IMR-90 (cell line): ENCODE results near the gene CEBPG. TPM values are rescaled to one million over a fixed set of nuclear protein-coding genes. Genes with fewer than 3 reads are reported as not detected.

Experiments
- ATAC-seq: fragments of 200-7000 bp; cut with Tn5 transposase; 2 replicates; pipeline ENCODE4 v1.9.1; 2020; ENCODE audit warnings: low read depth, mild to moderate bottlenecking, moderate library complexity
- BruUV-seq: library from RNA; stranded (reverse); fragments of 400-500 nt; replicated peaks from 2 replicates; lab custom pipeline; 2021; lab: Mats Ljungman, UMichigan
- CTCF ChIA-PET: fragments of 300-600 bp; formaldehyde crosslinking; extraction: SDS; loops from one replicate; lab custom pipeline; 2021; ENCODE audit warnings: antibody characterized with exemption; lab: Yijun Ruan, JAX
- POLR2A ChIA-PET: fragments of 300-600 bp; sonication (Branson Sonifier 250); formaldehyde crosslinking; loops from one replicate; lab custom pipeline; 2022; ENCODE audit warnings: antibody characterized with exemption; ENCODE audit not compliant: unreplicated experiment; lab: Charles Lee
- DNase-seq: peaks from one replicate; pipeline ENCODE4 v3.0.0; 2013
- H2AFZ ChIP-seq: replicated peaks from 2 replicates; pipeline ENCODE3; 2013; ENCODE audit warnings: low read length, mild to moderate bottlenecking; ENCODE audit not compliant: poor library complexity
- H2AK5ac ChIP-seq: 2 replicates; pipeline ENCODE4 v1.6.1; 2013; ENCODE audit warnings: low read depth, low read length, inconsistent platforms
- H2AK9ac ChIP-seq: replicated peaks from 2 replicates; pipeline ENCODE3; 2013; ENCODE audit warnings: mild to moderate bottlenecking, low read depth, low read length, moderate library complexity; ENCODE audit not compliant: poor library complexity
- H2BK120ac ChIP-seq: 2 replicates; pipeline ENCODE4 v1.6.1; 2013; ENCODE audit warnings: low read depth, low read length, inconsistent platforms
- H2BK15ac ChIP-seq: 3 replicates; pipeline ENCODE4 v1.6.1; 2013; ENCODE audit warnings: low read depth, low read length, inconsistent platforms
- H2BK20ac ChIP-seq: 2 replicates; pipeline ENCODE4 v1.6.1; 2013; ENCODE audit warnings: low read depth, mild to moderate bottlenecking, inconsistent platforms, low read length, moderate library complexity
- H2BK5ac ChIP-seq: 2 replicates; pipeline ENCODE4 v1.6.1; 2013; ENCODE audit warnings: mild to moderate bottlenecking, low read depth, low read length, inconsistent platforms; ENCODE audit not compliant: poor library complexity, severe bottlenecking
- H3K14ac ChIP-seq: replicated peaks from 2 replicates; pipeline ENCODE4 v1.6.1; 2013; ENCODE audit warnings: low read depth, low read length, inconsistent platforms
- H3K18ac ChIP-seq: 2 replicates; pipeline ENCODE4 v1.6.1; 2013; ENCODE audit warnings: low read depth, low read length, control low read depth
- H3K23ac ChIP-seq: 2 replicates; pipeline ENCODE4 v1.6.1; 2013; ENCODE audit warnings: low read depth, low read length, inconsistent platforms
- H3K27ac ChIP-seq: 2 replicates; pipeline ENCODE4 v1.5.1; 2013; ENCODE audit warnings: mild to moderate bottlenecking, control low read depth, low read length; ENCODE audit not compliant: insufficient read depth
- H3K27me3 ChIP-seq: 2 replicates; pipeline ENCODE4 v1.6.1; 2013; ENCODE audit warnings: low read length; ENCODE audit not compliant: control insufficient read depth, insufficient read depth
- H3K36me3 ChIP-seq: 2 replicates; pipeline ENCODE4 v1.6.1; 2013; ENCODE audit warnings: low read length, mixed read lengths; ENCODE audit not compliant: control insufficient read depth, insufficient read depth
- H3K4ac ChIP-seq: 2 replicates; pipeline ENCODE4 v1.6.1; 2013; ENCODE audit warnings: low read depth, low read length, inconsistent platforms
- H3K4me1 ChIP-seq: 2 replicates; pipeline ENCODE4 v1.6.1; 2013; ENCODE audit warnings: low read length, mixed read lengths; ENCODE audit not compliant: control insufficient read depth, insufficient read depth
- H3K4me2 ChIP-seq: 2 replicates; pipeline ENCODE4 v1.6.1; 2013; ENCODE audit warnings: low read depth, mild to moderate bottlenecking, control low read depth, low read length, moderate library complexity
- H3K4me3 ChIP-seq: 2 replicates; pipeline ENCODE4 v1.5.1; 2013; ENCODE audit warnings: low read depth, mild to moderate bottlenecking, control low read depth, low read length, moderate library complexity; ENCODE audit not compliant: insufficient read depth
- H3K56ac ChIP-seq: 2 replicates; pipeline ENCODE4 v1.6.1; 2013; ENCODE audit warnings: low read length, inconsistent platforms; ENCODE audit not compliant: insufficient read depth; ENCODE audit errors: extremely low read depth
- H3K79me1 ChIP-seq, 2 experiments: 2 replicates each; pipeline ENCODE4 v1.6.1; 2013; ENCODE audit warnings: low read length in 2 of 2, inconsistent platforms in 1 of 2, low read depth in 1 of 2
- H3K9ac ChIP-seq: 2 replicates; pipeline ENCODE4 v1.6.1; 2013; ENCODE audit warnings: low read depth, low read length, control low read depth
- H3K9me1 ChIP-seq: 2 replicates; pipeline ENCODE4 v1.6.1; 2013; ENCODE audit warnings: low read length, inconsistent platforms; ENCODE audit not compliant: insufficient read depth
- H3K9me3 ChIP-seq: 2 replicates; pipeline ENCODE4 v1.6.1; 2013; ENCODE audit warnings: low read length; ENCODE audit not compliant: control insufficient read depth, insufficient read depth
- H4K20me1 ChIP-seq: 2 replicates; pipeline ENCODE4 v1.6.1; 2013; ENCODE audit warnings: low read length, inconsistent platforms; ENCODE audit not compliant: insufficient read depth
- H4K5ac ChIP-seq: 2 replicates; pipeline ENCODE4 v1.6.1; 2013; ENCODE audit warnings: mild to moderate bottlenecking, low read depth, low read length, control low read depth
- H4K8ac ChIP-seq, 2 experiments: 2 replicates each; pipeline ENCODE4 v1.6.1; 2013; ENCODE audit warnings: low read depth in 2 of 2, low read length in 2 of 2, control low read depth in 1 of 2, inconsistent platforms in 1 of 2
- H4K91ac ChIP-seq: 2 replicates; pipeline ENCODE4 v1.6.1; 2013; ENCODE audit warnings: low read depth, low read length, inconsistent platforms; ENCODE audit not compliant: insufficient read depth
- CHD1 ChIP-seq: IDR thresholded peaks from 2 replicates; pipeline ENCODE4 v1.6.1; 2012; ENCODE audit warnings: low read depth, low read length, improper control_type of control experiment
- MAZ ChIP-seq: IDR thresholded peaks from 2 replicates; pipeline ENCODE4 v1.6.1; 2012; ENCODE audit warnings: low read depth, mild to moderate bottlenecking, low read length, improper control_type of control experiment, moderate library complexity, borderline replicate concordance
- MXI1 ChIP-seq: IDR thresholded peaks from 2 replicates; pipeline ENCODE4 v1.6.1; 2012; ENCODE audit warnings: low read depth, mild to moderate bottlenecking, low read length, moderate library complexity, borderline replicate concordance
- RAD21 ChIP-seq: IDR thresholded peaks from 2 replicates; pipeline ENCODE4 v1.6.1; 2012; ENCODE audit warnings: low read length, improper control_type of control experiment
- RCOR1 ChIP-seq: IDR thresholded peaks from 2 replicates; pipeline ENCODE4 v1.6.1; 2012; ENCODE audit warnings: mild to moderate bottlenecking, low read length, improper control_type of control experiment; ENCODE audit not compliant: insufficient replicate concordance
- RFX5 ChIP-seq: IDR thresholded peaks from 2 replicates; pipeline ENCODE4 v1.8.0; 2012; ENCODE audit warnings: low read depth, mild to moderate bottlenecking, low read length, moderate library complexity
- SMC3 ChIP-seq: fragments of 150-350 bp; IDR thresholded peaks from 2 replicates; pipeline ENCODE4 v1.6.1; 2016; ENCODE audit warnings: low read depth, mild to moderate bottlenecking, antibody characterized with exemption, low read length, moderate library complexity
- WGBS, 2 experiments: methylation state at CpG; one replicate each; pipeline versions ENCODE4 v1.1.5 to v1.1.7; 2013; ENCODE audit warnings: missing lambda C conversion rate in 2 of 2; ENCODE audit not compliant: insufficient read length in 1 of 2; ENCODE audit errors: extremely low coverage in 2 of 2; 5-methylcytosine and 5-hydroxymethylcytosine counted together
- dilution Hi-C: fragments of 300-500 bp; cut with HindIII; formaldehyde crosslinking; loops from one replicate; pipeline ENCODE4 v1.14.3; 2018; ENCODE audit warnings: low sequenced_read_pairs; ENCODE audit not compliant: unreplicated experiment
- in situ Hi-C: fragments of 300-500 bp; cut with MboI; formaldehyde crosslinking; loops from 3 replicates; pipeline ENCODE4 v1.14.3; 2019; ENCODE audit warnings: low sequenced_read_pairs, inconsistent platforms, mixed read lengths
- intact Hi-C: fragments of 100-400 bp; cut with micrococcal nuclease; formaldehyde crosslinking; loops from 2 replicates; pipeline ENCODE4 v1.10.0; 2022
- polyA plus RNA-seq, 3 experiments: library from polyadenylated mRNA; depleted of rRNA; stranded (reverse); fragments of >200 nt; gene quantifications; 2 replicates each; pipeline ENCODE4 v1.2.3, GENCODE V29; 2012; ENCODE audit warnings: low replicate concordance in 1 of 3
- total RNA-seq: library from RNA; depleted of rRNA; stranded (reverse); fragments of >200 nt; gene quantifications from 2 replicates; pipeline ENCODE4 v1.2.3, GENCODE V29; 2012
- TF ChIP-seq, protein P1 (sequence below): conservative IDR thresholded peaks from 2 replicates; pipeline ENCODE4 v1.5.1; 2012; ENCODE audit warnings: mild to moderate bottlenecking, low read depth, low read length, improper control_type of control experiment

Gene CEBPG
- total and polyA plus RNA-seq, 2 of the 4 experiments (the other 2 are of a cell fraction): 9.2 to 14.3 TPM

GRCh38 chr19:33389421-33390100, 16.1 kb downstream of the CEBPG start:
- H3K9ac ChIP-seq: no peak overlapping the region
- peaks cover 3% of the 10 kb centered on the region; the same call in 1 of the 2 replicates for H3K9me1 ChIP-seq
- 85% methylated on average over 10 of the region's 22 CpGs; no CpG with 5 or more reads in 1 of the 2 experiments for WGBS, 2 experiments
- no peak overlapping the region for H3K27ac ChIP-seq
- no peak overlapping the region for H2BK15ac ChIP-seq
- H4K8ac ChIP-seq: no peak overlapping the region
- no peak overlapping the region for H3K18ac ChIP-seq
- dilution Hi-C loops: no loop called here
- no peak for TF ChIP-seq RCOR1
- no peak for TF ChIP-seq CHD1
- no peak for TF ChIP-seq SMC3
- no peak for TF ChIP-seq RAD21
- no peak for TF ChIP-seq MXI1
- TF ChIP-seq, protein P1, sequence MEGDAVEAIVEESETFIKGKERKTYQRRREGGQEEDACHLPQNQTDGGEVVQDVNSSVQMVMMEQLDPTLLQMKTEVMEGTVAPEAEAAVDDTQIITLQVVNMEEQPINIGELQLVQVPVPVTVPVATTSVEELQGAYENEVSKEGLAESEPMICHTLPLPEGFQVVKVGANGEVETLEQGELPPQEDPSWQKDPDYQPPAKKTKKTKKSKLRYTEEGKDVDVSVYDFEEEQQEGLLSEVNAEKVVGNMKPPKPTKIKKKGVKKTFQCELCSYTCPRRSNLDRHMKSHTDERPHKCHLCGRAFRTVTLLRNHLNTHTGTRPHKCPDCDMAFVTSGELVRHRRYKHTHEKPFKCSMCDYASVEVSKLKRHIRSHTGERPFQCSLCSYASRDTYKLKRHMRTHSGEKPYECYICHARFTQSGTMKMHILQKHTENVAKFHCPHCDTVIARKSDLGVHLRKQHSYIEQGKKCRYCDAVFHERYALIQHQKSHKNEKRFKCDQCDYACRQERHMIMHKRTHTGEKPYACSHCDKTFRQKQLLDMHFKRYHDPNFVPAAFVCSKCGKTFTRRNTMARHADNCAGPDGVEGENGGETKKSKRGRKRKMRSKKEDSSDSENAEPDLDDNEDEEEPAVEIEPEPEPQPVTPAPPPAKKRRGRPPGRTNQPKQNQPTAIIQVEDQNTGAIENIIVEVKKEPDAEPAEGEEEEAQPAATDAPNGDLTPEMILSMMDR: no peak
- no peak for TF ChIP-seq MAZ
- TF ChIP-seq RFX5: no peak
- H3K27me3 ChIP-seq: no peaks in the 10 kb centered on the region
- no peak overlapping the region for H3K4me2 ChIP-seq
- no peak for DNase-seq
- no peak overlapping the region for H2AFZ ChIP-seq
- ATAC-seq: no peak
- no peak overlapping the region for H3K56ac ChIP-seq
- ChIA-PET CTCF (no interaction called here), POLR2A (no interaction called here)
- H3K4me1 ChIP-seq: peaks cover 11% of the 10 kb centered on the region
- BruUV-seq: no TSS peak
- in situ Hi-C loops: no loop called here
- no peak overlapping the region for H2AK5ac ChIP-seq
- no peak overlapping the region for H2BK5ac ChIP-seq
- no peak overlapping the region for H4K91ac ChIP-seq
- no peak overlapping the region for H3K23ac ChIP-seq
- H2BK20ac ChIP-seq: no peak overlapping the region
- peaks cover 70% of the 10 kb centered on the region for H4K20me1 ChIP-seq
- H3K9me3 ChIP-seq: no peaks in the 10 kb centered on the region
- H3K14ac ChIP-seq: no peak overlapping the region
- no peak overlapping the region for H2AK9ac ChIP-seq
- intact Hi-C loops: no loop called here
- no peak overlapping the region for H4K5ac ChIP-seq
- H3K4me3 ChIP-seq: no peak overlapping the region
- no peak overlapping the region for H2BK120ac ChIP-seq
- H3K4ac ChIP-seq: no peak overlapping the region
- H3K36me3 ChIP-seq: peaks cover 20% of the 10 kb centered on the region
- H3K79me1 ChIP-seq: peaks cover 7 to 52% of the 10 kb centered on the region in 2 experiments; a peak in 3 of 4 replicates
